Tongue (tissue), 2 donors: ENCODE measurements around the gene ANKS4B. TPM values are rescaled to one million over a fixed set of nuclear protein-coding genes. Genes with fewer than 3 reads are reported as not detected.
"Not testable (repeated sequence)": the region's sequence is repeated elsewhere in the genome, so short reads cannot be mapped to it uniquely, and the experiment has no call there.

Experiments
- DNase-seq: peaks from one replicate; pipeline ENCODE4 v3.0.0-alpha.2; 2015
- total RNA-seq: library from RNA; depleted of rRNA; stranded (reverse); fragments of >200 nt; gene quantifications from one replicate; pipeline ENCODE4 v1.2.3, GENCODE V29; 2014

Gene ANKS4B, protein sequence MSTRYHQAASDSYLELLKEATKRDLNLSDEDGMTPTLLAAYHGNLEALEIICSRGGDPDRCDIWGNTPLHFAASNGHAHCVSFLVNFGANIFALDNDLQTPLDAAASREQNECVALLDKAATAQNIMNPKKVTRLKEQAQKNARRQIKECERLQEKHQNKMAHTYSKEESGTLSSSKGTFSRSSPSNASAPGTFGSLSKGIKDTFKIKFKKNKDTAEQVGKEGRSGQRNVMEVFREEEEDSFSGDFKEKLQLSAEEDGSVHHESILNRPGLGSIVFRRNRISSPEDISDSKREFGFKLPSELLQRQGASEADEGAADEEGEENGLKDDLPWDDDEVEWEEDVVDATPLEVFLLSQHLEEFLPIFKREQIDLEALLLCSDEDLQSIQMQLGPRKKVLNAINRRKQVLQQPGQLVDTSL
- not detected for total RNA-seq

- DNase-seq: no peak
Observed at GRCh38 chr16:21233521-21234150, at the start of gene ANKS4B. TSS of gene ANKS4B (plus strand) at chr16:21233699. CDS start at chr16:21233738, 39 bp downstream.

GRCh38 chr16:21183995-21184394 lies 49.5 kb upstream of the ANKS4B start:
- DNase-seq: no peak

DNA sequence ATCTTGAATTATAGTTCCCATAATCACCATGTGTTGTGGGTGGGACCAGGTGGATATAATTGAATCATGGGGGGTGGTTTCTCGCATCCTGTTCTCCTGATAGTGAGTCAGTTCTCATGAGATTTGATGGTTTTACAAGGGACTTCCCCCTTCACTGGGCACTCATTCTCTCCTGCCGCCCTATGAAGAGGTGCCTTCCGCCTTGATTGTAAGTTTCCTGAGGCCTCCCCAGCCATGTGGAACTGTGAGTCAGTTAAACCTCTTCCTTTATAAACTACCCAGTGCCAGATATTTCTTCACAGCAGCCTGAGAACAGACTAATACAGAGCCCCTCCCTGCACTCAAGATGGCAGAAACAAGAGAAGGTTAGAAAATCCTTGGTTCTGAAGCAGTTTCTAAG lies 48.7 kb upstream of the ANKS4B start:
- DNase-seq: no peak

DNA sequence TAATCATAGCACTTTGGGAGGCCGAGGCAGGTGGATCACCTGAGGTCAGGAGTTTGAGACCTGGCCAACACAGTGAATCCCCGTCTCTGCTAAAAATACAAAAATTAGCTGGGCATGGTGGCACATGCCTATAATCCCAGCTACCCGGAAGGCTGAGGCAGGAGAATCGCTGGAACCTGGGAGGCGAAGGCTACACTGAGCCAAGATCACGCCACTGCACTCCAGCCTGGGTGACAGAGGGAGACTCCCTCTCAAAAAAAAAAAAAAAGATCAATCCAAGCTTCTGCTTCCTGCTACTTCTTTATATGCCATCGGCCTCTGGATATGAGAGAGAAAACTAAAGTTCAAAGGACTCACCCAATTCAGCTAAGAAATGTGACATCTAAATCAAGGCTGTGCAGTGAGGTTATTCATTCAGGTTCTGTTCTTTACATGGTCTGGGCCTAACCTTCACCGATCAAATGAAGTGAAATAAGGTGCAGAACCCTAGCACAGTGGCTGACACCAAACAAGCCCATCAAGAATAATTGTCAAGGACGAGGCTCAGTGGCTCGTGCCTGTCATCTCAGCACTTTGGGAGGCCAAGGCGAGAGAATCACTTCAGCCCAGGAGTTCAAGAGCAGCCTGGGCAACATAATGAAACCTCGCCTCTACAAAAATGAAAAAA lies 47.7 kb upstream of the ANKS4B start:
- DNase-seq: no peak

- no peak for DNase-seq
Observed at GRCh38 chr16:21186326-21186691, 47.2 kb upstream of the ANKS4B start.

GRCh38 chr16:21189311-21189710 lies 44.2 kb upstream of the ANKS4B start:
- DNase-seq: no peak

DNA sequence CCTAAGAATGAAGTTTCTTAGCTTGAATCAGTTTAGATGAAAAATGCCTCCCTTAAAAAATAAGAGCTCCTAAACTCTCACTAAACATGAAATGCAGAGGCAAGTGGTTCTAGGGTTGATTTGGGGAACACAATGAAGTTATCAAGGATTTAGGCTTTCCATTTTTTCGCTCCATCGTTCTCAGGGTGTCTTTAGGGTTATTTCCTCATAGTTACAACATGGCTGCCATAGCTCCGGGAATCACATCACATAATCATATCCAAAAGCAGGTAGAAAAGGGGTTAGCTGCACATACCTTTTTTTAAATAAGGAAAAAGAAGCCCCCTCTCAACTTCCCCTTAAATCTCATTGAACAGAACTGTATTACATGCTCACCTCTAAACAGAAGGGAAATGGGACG lies 43.5 kb upstream of the ANKS4B start:
- DNase-seq: no peak

- no peak for DNase-seq
Observed at GRCh38 chr16:21190599-21190998, 42.9 kb upstream of the ANKS4B start.

- DNase-seq: no peak
Observed at GRCh38 chr16:21192991-21193390, 40.5 kb upstream of the ANKS4B start.

GRCh38 chr16:21194771-21195301 lies 38.7 kb upstream of the ANKS4B start:
- peak; percentile 78 for DNase-seq

- not testable (repeated sequence) for DNase-seq
Observed at GRCh38 chr16:21195330-21195729, 38.2 kb upstream of the ANKS4B start.

GRCh38 chr16:21197112-21197511 lies 36.4 kb upstream of the ANKS4B start:
- DNase-seq: no peak

GRCh38 chr16:21197621-21198020 lies 35.9 kb upstream of the ANKS4B start:
- no peak for DNase-seq

DNA sequence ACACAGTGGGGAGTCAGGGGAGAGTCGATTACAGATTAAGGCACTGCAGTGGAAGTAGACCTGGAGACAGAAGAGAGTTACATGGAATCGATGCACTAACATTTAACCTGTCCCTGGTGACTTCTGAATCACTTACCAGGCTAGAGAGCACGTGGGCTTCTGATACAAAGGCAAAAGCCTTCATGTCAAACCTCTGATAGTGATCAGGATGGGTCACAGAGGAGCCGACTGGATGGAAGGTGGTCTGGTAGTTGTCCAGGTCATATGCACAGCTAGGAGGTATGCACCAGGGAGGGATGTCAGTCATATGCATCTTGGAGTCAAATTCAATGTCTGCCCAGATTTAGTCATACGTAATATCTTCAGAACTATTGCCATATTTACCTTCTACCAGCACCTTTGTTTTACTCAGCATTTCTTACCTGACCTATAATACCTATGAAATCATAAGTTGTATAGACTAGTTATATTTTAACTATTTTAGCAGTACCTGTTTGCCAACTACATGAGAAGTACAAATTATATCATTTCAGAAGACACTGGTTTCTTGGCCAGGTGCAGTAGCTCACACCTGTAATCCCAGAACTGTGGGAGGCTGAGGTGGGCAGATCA lies 33.8 kb upstream of the ANKS4B start:
- no peak for DNase-seq

DNA sequence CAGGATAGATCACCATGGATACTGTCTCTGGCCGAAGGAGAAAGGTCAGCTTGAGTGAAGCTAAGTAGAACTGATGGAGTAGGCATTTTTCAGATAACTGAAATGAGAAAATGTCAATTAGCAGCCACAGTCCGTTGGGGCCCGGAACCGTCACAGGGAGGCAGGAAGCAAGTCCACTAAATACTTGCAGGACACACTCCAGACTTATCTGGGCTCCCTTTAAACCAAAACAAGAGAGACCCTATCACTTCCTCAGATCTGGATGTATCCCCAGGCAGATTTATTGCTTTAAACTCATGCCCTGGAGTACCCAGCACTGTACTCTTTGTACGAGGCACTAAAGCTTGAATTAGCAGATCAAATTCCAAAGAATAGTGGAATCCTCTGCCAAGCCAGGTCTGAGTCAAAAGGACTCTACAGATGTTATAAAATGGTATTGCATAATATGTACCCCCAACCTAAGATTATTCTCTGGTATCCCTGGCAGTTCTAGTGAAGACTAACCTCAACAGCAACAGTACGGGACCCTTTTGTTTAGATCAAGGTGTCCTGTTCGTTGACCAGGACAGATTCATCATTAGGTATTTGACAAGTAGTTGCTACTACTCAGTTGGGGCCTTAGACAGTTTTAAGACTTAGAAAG lies 30.2 kb upstream of the ANKS4B start:
- no peak for DNase-seq

- no peak for DNase-seq
Observed at GRCh38 chr16:21205303-21205702, 28.2 kb upstream of the ANKS4B start.

DNA sequence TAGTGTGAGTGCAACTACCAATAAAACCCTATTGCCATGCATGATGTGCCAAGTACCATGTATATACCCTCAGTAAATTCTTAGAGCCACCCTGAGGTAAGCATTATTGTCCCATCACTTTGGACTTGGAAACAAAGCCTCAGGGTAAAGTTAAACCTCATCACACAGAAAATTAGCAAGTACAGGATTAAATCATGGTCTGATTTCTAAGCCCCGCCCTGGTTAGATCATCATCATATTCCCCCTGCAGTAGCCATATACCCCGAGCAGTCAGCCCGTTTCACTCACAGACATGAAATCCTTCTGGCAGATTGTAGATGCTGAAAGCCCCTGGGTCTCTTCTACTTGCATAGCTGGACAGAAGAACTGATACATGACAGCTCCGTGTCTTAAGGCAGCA lies 26.9 kb upstream of the ANKS4B start:
- DNase-seq: no peak

GRCh38 chr16:21208446-21209230 lies 24.9 kb upstream of the ANKS4B start:
- DNase-seq: no peak

- DNase-seq: no peak
Observed at GRCh38 chr16:21211486-21211885, 22.0 kb upstream of the ANKS4B start, which contains the start of gene ZP2. TSS of gene ZP2 (minus strand) at chr16:21211574. CDS start at chr16:21211547, 27 bp downstream.

GRCh38 chr16:21214086-21214485 lies 19.4 kb upstream of the ANKS4B start:
- DNase-seq: no peak

- DNase-seq: no peak
Observed at GRCh38 chr16:21217121-21217520, 16.4 kb upstream of the ANKS4B start.
